CD14-positive monocyte (primary cell): ENCODE results near the gene LIN54. TPM values are rescaled to one million over a fixed set of nuclear protein-coding genes. Genes with fewer than 3 reads are reported as not detected.

Experiments used
- DNase-seq, 3 donors: peaks; one replicate each; pipeline ENCODE4 v3.0.0-alpha.2; 2011 to 2022
- H2AFZ ChIP-seq: 2 replicates; pipeline ENCODE4 v1.6.0; 2012; ENCODE audit warnings: mild to moderate bottlenecking, low read depth, low read length, inconsistent platforms; ENCODE audit not compliant: insufficient read depth, poor library complexity, severe bottlenecking
- H3K27ac ChIP-seq, 2 donors: 1 replicate in 1 of 2; 2 replicates in 1 of 2; pipeline ENCODE4 v1.5.1; 2012 to 2013; ENCODE audit warnings: low read length in 2 of 2, control low read depth in 1 of 2, inconsistent platforms in 1 of 2, low read depth in 1 of 2, mild to moderate bottlenecking in 1 of 2
- H3K27me3 ChIP-seq, 2 donors: one replicate each; pipeline versions ENCODE4 v1.6.0 to v1.6.1; 2011 to 2013; ENCODE audit warnings: low read length in 2 of 2; ENCODE audit not compliant: control insufficient read depth in 2 of 2, insufficient read depth in 2 of 2
- H3K36me3 ChIP-seq, 2 donors: replicated peaks in 1 of 2; 1 replicate in 1 of 2; 2 replicates in 1 of 2; pipeline versions ENCODE4 v1.5.1 to v1.6.1; 2012 to 2013; ENCODE audit warnings: low read length in 2 of 2, control low read depth in 1 of 2, inconsistent platforms in 1 of 2, mild to moderate bottlenecking in 1 of 2; ENCODE audit not compliant: insufficient read depth in 2 of 2, control insufficient read depth in 1 of 2
- H3K4me1 ChIP-seq, 2 donors: 1 replicate in 1 of 2; 2 replicates in 1 of 2; pipeline versions ENCODE4 v1.5.1 to v1.6.1; 2012 to 2013; ENCODE audit warnings: low read length in 2 of 2, control low read depth in 1 of 2, inconsistent platforms in 1 of 2, mild to moderate bottlenecking in 1 of 2, moderate library complexity in 1 of 2; ENCODE audit not compliant: insufficient read depth in 2 of 2, control insufficient read depth in 1 of 2
- H3K4me2 ChIP-seq: replicated peaks from 2 replicates; pipeline ENCODE3; 2012; ENCODE audit warnings: low read length, moderate library complexity, mild to moderate bottlenecking; ENCODE audit not compliant: poor library complexity, severe bottlenecking; ENCODE audit errors: extremely low read depth
- H3K4me3 ChIP-seq, 3 experiments: fragments of 200-600 bp in 1 of 3; sonication (generic) in 1 of 3; replicated peaks in 1 of 3; 1 replicate in 2 of 3; 2 replicates in 1 of 3; pipeline ENCODE4 v1.5.1; 2011 to 2013; ENCODE audit warnings: low read length in 3 of 3, mild to moderate bottlenecking in 3 of 3, control low read depth in 2 of 3, low read depth in 2 of 3, inconsistent platforms in 1 of 3, moderate library complexity in 1 of 3
- H3K79me2 ChIP-seq: 2 replicates; pipeline ENCODE4 v1.6.0; 2012; ENCODE audit warnings: mild to moderate bottlenecking, control low read depth, inconsistent platforms, low read length, moderate library complexity; ENCODE audit not compliant: insufficient read depth
- H3K9ac ChIP-seq: 2 replicates; pipeline ENCODE4 v1.6.0; 2017; ENCODE audit warnings: low read length, mild to moderate bottlenecking; ENCODE audit not compliant: insufficient read depth, poor library complexity, severe bottlenecking
- H3K9me3 ChIP-seq, 2 donors: replicated peaks in 1 of 2; 1 replicate in 1 of 2; 2 replicates in 1 of 2; pipeline versions ENCODE4 v1.5.1 to v1.6.1; 2012 to 2013; ENCODE audit warnings: low read length in 2 of 2, control low read depth in 1 of 2; ENCODE audit not compliant: control insufficient read depth in 1 of 2, insufficient read depth in 1 of 2
- H4K20me1 ChIP-seq: 2 replicates; pipeline ENCODE4 v1.6.0; 2012; ENCODE audit warnings: mild to moderate bottlenecking, low read length, control low read depth, moderate library complexity; ENCODE audit not compliant: insufficient read depth
- H3K27ac Mint-ChIP-seq, 7 donors: one replicate each; pipeline ENCODE4 v1.8.0; 2020; ENCODE audit warnings: mild to moderate bottlenecking in 7 of 7, mixed read lengths in 7 of 7, moderate library complexity in 6 of 7, inconsistent platforms in 2 of 7
- H3K27me3 Mint-ChIP-seq, 3 donors: one replicate each; pipeline ENCODE4 v1.8.0; 2021 to 2022; ENCODE audit warnings: low read depth in 3 of 3, mild to moderate bottlenecking in 3 of 3, mixed read lengths in 3 of 3, moderate library complexity in 3 of 3, inconsistent platforms in 1 of 3
- H3K36me3 Mint-ChIP-seq, 2 donors: one replicate each; pipeline ENCODE4 v1.8.0; 2020; ENCODE audit warnings: mixed read lengths in 2 of 2, inconsistent platforms in 1 of 2, mild to moderate bottlenecking in 1 of 2
- H3K4me1 Mint-ChIP-seq: one replicate; pipeline ENCODE4 v1.8.0; 2020; ENCODE audit warnings: mild to moderate bottlenecking, mixed read lengths
- H3K4me3 Mint-ChIP-seq, 2 donors: one replicate each; pipeline ENCODE4 v1.8.0; 2020; ENCODE audit warnings: mild to moderate bottlenecking in 2 of 2, mixed read lengths in 2 of 2, moderate library complexity in 1 of 2
- H3K9me3 Mint-ChIP-seq, 7 donors: one replicate each; pipeline ENCODE4 v1.8.0; 2020 to 2022; ENCODE audit warnings: mixed read lengths in 7 of 7, mild to moderate bottlenecking in 6 of 7, moderate library complexity in 6 of 7, inconsistent platforms in 2 of 7
- CTCF ChIP-seq: fragments of 200-600 bp; IDR thresholded peaks from one replicate; pipeline ENCODE4 v1.8.0; 2022; ENCODE audit warnings: antibody characterized with exemption, mild to moderate bottlenecking
- WGBS: methylation state at CpG from one replicate; pipeline ENCODE4 v1.1.5; 2013; ENCODE audit warnings: missing lambda C conversion rate; ENCODE audit not compliant: insufficient coverage; 5-methylcytosine and 5-hydroxymethylcytosine counted together
- intact Hi-C, 2 donors: fragments of 100-400 bp; cut with micrococcal nuclease; formaldehyde crosslinking; loops; one replicate each; pipeline versions ENCODE4 v1.15.0 to v1.15.1; 2023
- polyA plus RNA-seq, 3 donors: library from polyadenylated mRNA; depleted of rRNA in 1 of 3; unstranded in 2 of 3; stranded (reverse) in 1 of 3; fragments of 300-500 nt in 2 of 3; fragments of >200 nt in 1 of 3; fragmentation: Illumina TruSeq in 2 of 3; gene quantifications; 1 replicate in 2 of 3; 2 replicates in 1 of 3; pipeline ENCODE4 v1.2.3, GENCODE V29; 2012 to 2021
- small RNA-seq: library from RNA; depleted of rRNA; stranded (forward); fragments of <200 nt; gene quantifications from one replicate; pipeline ENCODE3, GENCODE V24; 2012; ENCODE audit warnings: low read depth; ENCODE audit not compliant: insufficient read length

LIN54 gene
- polyA plus RNA-seq, 3 donors: 2.9 to 6.4 (median 3.7) TPM

GRCh38 chr4:82886147-82886942 is 124.3 kb downstream of the LIN54 start:
- no peaks in the 10 kb centered on the region for H3K9me3 ChIP-seq
- no peaks in the 10 kb centered on the region for H3K27me3 ChIP-seq
- no peak overlapping the region for H3K4me3 Mint-ChIP-seq
- intact Hi-C loops: no loop called here
- no peaks in the 10 kb centered on the region for H3K27me3 Mint-ChIP-seq
- H3K9ac ChIP-seq: no peak overlapping the region
- peaks cover 30% of the 10 kb centered on the region for H3K4me1 Mint-ChIP-seq
- no peak overlapping the region for H2AFZ ChIP-seq
- peaks cover 4 to 22% of the 10 kb centered on the region in 2 donors for H3K36me3 Mint-ChIP-seq
- peaks cover 96% of the 10 kb centered on the region for H3K79me2 ChIP-seq
- no peaks in the 10 kb centered on the region for H3K9me3 Mint-ChIP-seq
- TF ChIP-seq CTCF: no peak
- WGBS: no CpG with 5 or more reads among the region's 5 CpGs
- H4K20me1 ChIP-seq: peaks cover 53% of the 10 kb centered on the region
- peaks cover 11 to 15% of the 10 kb centered on the region in 2 donors for H3K4me1 ChIP-seq
- DNase-seq: no peak
- H3K27ac Mint-ChIP-seq: peak overlapping the region in 1 of 7 donors; percentile 58
- peaks cover 4 to 6% of the 10 kb centered on the region in 2 donors for H3K36me3 ChIP-seq
- H3K4me2 ChIP-seq: no peak overlapping the region
- peak overlapping the region in 1 of 2 donors; percentile 28 for H3K27ac ChIP-seq
- H3K4me3 ChIP-seq: no peak overlapping the region

GRCh38 chr4:82885410-82885809 is 125.2 kb downstream of the LIN54 start:
- Mint-ChIP-seq H3K4me1 (peaks cover 30% of the 10 kb centered on the region), H3K27ac (peak overlapping the region in 4 of 7 donors; percentile 2 to 83 (median 43)), H3K36me3 (peaks cover 6 to 29% of the 10 kb centered on the region in 2 donors), H3K27me3 (no peaks in the 10 kb centered on the region), H3K9me3 (no peaks in the 10 kb centered on the region), H3K4me3 (no peak overlapping the region)
- H3K9me3 ChIP-seq: no peaks in the 10 kb centered on the region
- intact Hi-C loops: no loop called here
- peaks cover 6 to 15% of the 10 kb centered on the region in 2 donors for H3K36me3 ChIP-seq
- H3K79me2 ChIP-seq: peaks cover 100% of the 10 kb centered on the region
- H3K27ac ChIP-seq: no peak overlapping the region
- no peaks in the 10 kb centered on the region for H3K27me3 ChIP-seq
- DNase-seq: no peak
- no peak overlapping the region for H3K9ac ChIP-seq
- peaks cover 12 to 15% of the 10 kb centered on the region in 2 donors for H3K4me1 ChIP-seq
- no peak overlapping the region for H2AFZ ChIP-seq
- H3K4me2 ChIP-seq: no peak overlapping the region
- TF ChIP-seq CTCF: no peak
- H4K20me1 ChIP-seq: peaks cover 63% of the 10 kb centered on the region
- H3K4me3 ChIP-seq: no peak overlapping the region

Small RNA genes within 50 kb of the gene (small RNA-seq; reads per million reads assigned to genes)
- gene RF00019 (not detected), gene RNU6-615P (not detected)

Other genes starting within 250 kb of the LIN54 start
- 1 to 10 TPM in 1 of 3 donors, under 1 TPM in 2; 0.28 to 1.3 (median 0.61) TPM for gene SCD5, start 212.0 kb downstream of the LIN54 start, polyA plus RNA-seq
- gene SEC31A, start 119.7 kb downstream of the LIN54 start, polyA plus RNA-seq: 100 to 1,000 TPM in 2 of 3 donors, 10 to 100 TPM in 1; 74.8 to 120 (median 107) TPM
- 1 to 10 TPM; 1.4 to 1.9 (median 1.4) TPM for gene THAP9, start 110.1 kb downstream of the LIN54 start, polyA plus RNA-seq
- 10 to 100 TPM; 16.0 to 54.7 (median 54.5) TPM for gene COPS4, start 24.4 kb upstream of the LIN54 start, polyA plus RNA-seq
- 100 to 1,000 TPM; 114 to 626 (median 170) TPM for gene PLAC8, start 103.9 kb upstream of the LIN54 start, polyA plus RNA-seq